HG03439 (cell line): ENCODE results near the gene SLC18A2.
"Not testable (repeated sequence)": the region's sequence is repeated elsewhere in the genome, so short reads cannot be mapped to it uniquely, and the experiment has no call there.

Experiments used
- ATAC-seq: cut with Tn5 transposase; IDR thresholded peaks from one replicate; pipeline ENCODE4 v1.9.1; 2021; ENCODE audit warnings: mild to moderate bottlenecking, moderate library complexity; ENCODE audit not compliant: unreplicated experiment

Gene SLC18A2

DNA sequence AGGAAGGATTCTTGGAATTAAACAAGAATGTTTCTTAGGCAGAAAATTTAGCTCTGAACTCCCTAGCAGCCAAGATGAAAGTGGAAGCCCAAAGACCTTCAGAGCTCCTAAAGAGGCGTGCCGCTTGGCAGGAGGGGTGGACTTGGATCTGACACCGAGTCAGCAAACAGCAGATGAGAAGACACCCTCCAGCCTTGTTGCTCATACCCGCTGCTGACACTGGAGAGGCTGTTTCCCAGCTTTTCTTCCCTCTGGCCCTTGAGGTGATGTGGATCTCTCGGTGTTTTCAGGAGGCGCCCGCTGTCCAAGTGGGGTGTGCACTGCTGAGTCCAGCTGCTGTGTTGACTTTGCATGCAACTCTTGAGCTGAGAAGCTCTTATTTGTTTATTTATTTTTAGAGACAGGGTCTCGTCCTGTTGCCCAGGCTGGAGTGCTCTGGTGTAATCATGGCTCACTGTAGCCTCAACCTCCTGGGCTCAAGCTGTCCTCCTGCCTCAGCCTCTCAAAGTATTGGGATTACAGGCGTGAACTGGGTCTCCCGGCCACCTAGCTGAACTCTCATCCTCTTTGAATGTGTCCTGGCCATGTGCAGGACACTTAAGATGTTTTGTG lies 21.5 kb downstream of the SLC18A2 start:
- no peak for ATAC-seq

DNA sequence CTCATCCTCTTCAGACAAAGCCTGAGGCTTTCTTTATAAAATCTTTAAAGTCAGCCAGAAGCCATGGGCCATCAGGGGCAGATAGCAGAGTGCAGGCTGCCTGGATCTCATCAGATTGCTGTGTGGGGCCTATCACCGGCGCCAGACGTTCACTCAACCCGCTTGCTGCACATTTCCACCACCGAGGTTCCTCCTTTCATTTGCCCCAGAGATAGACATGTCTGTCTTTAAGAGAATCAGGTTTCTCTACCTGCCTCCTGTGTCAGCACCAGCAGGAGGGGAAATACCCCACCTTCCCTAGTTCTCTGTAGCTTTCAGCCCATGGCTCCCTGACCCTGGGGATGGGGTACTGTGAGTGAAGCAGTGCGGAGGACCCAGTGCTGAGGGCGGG lies 22.0 kb downstream of the SLC18A2 start:
- no peak for ATAC-seq

- no peak for ATAC-seq
These were observed 23.9 kb downstream of the SLC18A2 start for GRCh38 chr10:117264782-117265181.

GRCh38 chr10:117266400-117266799 lies 25.5 kb downstream of the SLC18A2 start:
- no peak for ATAC-seq

DNA sequence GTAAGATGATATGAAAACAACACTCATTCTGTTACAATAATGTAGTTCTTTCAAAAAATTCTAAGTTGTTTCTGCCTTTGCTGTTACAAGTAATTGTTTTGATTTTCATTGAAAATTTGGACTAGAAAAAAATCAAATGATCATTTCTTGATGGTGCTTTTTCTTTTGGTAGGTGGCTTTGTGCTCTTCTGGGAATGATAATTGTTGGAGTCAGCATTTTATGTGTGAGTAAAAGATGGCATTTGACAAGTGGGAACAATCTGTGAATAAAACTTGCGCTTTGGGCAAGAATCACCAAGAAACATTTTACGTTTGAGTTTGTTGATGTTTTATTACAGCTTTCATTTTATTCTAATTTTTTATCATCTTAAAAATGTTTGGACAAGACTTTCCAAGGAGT lies 25.9 kb downstream of the SLC18A2 start:
- no peak for ATAC-seq

GRCh38 chr10:117268258-117268657 lies 27.3 kb downstream of the SLC18A2 start:
- no peak for ATAC-seq

GRCh38 chr10:117268907-117269306 lies 28.0 kb downstream of the SLC18A2 start:
- no peak for ATAC-seq

GRCh38 chr10:117271427-117271826 lies 30.5 kb downstream of the SLC18A2 start:
- ATAC-seq: no peak

DNA sequence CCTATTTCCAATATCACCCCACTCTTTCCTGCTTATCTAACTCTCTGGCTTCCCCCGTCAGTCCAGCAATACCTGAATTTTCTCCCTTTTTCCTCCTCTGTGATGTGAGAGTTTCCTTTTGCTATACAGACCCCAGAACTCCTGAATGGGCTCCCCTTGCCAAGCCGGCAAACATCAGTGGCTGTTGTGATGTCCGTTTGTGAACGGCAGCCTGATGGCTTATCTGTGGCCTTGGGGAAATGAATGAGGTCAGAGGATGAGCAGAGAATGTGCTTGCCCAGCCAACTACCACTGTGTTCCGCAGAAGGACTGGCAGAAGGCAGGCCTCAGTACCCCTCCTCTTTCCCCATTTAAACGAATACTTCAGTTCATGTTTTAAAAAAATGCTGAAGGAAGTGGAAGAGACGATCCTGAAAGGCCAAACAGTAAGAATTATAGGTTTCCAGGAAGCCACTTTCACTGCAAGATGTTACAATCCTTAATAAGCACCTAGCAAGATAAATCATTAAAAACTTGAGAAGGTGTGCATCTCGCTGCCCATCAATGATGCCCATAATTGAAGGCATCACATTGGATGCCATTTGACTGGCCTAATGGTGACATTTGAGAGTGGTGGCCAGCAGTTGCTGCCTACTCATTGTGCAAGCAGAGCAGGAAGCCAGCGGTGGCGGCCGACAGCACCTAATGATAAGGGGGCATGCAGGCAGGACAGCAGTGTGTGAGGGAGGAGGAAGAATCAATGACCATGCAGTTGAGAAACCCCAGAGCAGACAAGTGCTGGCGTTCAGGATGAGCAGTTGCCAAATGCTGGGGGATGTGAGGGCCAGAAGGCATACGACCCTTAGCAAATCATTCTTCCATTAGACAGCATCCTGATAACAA lies 31.5 kb downstream of the SLC18A2 start:
- ATAC-seq: no peak

DNA sequence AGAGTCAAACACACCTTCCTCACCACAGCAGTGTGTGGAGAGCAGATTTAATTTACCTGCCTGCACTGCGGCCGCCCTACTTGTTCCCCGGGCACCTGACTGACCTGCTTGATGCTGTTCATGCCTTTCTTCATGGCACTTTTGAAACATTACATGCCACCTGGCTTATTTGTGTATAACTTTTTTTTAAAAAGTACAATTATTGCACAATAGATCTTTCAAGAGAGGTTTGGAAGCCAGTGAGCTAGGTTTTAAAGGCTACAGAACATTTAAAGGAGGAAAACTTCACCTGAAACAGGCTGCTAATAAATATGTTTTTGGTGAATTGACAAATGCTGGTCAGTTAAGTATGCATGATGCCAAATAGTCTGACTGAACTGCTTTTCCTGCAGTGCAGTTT lies 33.1 kb downstream of the SLC18A2 start:
- ATAC-seq: no peak

DNA sequence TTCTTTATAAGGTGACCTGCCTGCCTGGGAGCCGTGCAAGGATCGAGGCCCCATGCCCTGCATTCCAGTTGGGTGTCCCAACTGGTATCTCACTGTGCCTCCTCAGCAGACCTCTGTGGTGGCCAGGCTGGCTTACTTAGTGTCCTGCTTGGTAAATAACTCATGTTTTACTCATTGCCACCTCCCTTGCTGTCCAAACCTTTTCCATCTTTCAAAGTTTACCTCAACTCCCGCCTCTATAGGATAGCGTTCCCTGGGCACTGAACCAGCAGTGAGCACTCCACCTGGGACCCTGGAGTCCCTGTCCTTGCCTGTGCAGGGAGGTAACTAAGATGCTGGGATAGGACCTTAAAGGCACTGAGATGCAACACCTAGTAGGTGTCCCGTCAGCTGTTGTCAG lies 33.6 kb downstream of the SLC18A2 start:
- ATAC-seq: no peak

DNA sequence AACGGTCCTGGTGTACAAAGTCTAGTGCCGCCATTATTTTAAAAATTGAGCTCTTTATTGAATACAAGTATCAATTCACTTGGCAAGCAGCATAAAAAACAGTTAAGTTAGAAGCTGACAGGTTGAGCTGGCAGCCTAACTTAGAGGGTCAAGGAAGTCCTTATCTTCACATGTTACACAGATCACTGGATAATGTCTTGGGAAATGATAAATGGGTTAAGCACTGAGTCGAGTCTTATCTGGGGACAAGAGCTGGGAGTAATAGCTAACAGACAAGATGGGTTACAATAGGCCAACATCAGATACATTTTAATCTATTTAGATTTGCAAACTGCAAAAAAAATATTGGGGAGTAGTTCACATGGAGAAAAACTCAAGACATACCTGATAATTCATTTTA lies 34.2 kb downstream of the SLC18A2 start:
- no peak for ATAC-seq

- no peak for ATAC-seq
These were observed 36.8 kb downstream of the SLC18A2 start for GRCh38 chr10:117277675-117278074.

DNA sequence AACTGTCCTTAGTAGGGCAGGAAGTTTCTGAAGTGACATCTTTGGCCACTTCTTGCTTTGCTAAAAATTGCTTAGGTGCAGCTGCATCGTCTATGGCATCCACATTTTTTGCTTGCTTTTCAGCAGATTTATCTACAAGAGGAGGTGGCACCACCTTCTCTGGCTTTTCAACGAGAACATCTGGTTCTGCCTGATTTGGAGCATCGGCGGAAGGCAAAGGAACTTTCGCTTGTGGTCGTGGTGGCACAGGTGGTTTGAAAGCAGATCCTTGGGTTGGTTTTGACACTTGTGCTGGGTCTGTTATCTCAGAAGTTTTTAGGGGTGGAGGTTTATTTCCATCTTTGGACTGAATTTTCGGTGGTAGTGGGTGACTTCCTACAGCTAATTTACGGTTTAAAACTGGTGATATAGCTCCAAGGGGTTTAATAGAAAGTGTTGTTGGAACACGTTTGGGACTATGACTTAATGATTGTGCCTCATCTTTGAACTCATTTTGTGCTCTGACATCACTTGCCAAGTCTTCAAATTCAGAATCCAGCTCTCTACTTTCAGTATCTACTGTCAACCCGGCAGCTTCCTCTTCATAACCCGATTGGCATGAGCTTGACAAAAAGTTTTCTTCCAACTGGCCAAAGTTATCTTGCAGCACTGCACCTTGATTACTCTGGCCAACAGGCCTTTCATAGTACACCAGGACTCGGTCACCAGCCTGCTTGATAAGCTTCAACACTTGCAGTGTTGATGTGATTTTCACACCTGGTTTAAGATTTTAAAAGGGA lies 44.0 kb downstream of the SLC18A2 start:
- ATAC-seq: no peak

GRCh38 chr10:117290872-117291271 lies 50.0 kb downstream of the SLC18A2 start:
- not testable (repeated sequence) for ATAC-seq

DNA sequence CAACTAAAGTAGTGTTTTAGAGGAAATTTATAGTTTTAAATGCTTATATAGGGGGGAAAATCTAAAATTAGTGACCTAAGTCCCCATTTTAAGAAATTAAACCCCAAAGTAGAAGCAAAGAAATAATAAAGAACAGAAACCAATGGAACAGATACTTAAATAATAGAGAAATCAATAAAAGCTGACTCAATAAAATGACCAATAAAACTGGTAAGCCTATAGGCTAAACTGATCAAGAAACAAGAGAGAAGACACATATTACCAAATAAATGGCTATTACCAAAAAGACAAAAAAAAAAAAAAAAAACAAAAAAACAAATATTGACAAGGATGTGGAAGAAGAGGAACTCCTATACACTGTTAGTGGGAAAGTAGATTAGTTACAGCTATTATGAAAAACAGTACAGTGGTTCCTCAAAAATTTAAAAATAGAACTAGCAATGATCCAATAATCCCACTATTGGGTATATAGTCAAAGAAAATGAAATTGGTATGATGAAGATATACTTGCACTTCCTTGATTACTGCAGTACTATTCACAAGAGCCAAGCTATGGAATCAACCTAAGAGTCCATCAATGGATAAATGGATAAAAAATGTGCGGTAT lies 53.2 kb downstream of the SLC18A2 start:
- ATAC-seq: no peak

GRCh38 chr10:117294735-117295134 lies 53.8 kb downstream of the SLC18A2 start:
- no peak for ATAC-seq

- ATAC-seq: no peak
These were observed 57.3 kb downstream of the SLC18A2 start for GRCh38 chr10:117298219-117298618.

DNA sequence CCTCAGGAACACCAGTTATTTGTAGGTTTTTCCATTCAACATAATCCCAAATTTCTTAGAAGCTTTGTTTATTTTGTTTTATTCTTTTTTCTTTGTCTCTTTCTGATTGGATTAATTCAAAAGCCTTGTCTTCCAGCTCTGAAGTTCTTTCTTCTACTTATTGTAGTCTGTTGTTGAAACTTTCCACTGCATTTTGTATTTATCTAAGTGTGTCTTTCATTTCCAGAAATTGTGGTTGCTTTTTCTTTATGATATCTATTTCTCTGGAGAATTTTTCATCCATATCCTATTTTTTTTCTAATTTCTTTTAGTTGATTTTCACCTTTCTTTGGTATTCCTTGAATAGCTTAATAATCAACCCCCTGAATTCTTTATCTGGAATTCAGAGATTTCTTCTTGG lies 58.5 kb downstream of the SLC18A2 start:
- no peak for ATAC-seq

DNA sequence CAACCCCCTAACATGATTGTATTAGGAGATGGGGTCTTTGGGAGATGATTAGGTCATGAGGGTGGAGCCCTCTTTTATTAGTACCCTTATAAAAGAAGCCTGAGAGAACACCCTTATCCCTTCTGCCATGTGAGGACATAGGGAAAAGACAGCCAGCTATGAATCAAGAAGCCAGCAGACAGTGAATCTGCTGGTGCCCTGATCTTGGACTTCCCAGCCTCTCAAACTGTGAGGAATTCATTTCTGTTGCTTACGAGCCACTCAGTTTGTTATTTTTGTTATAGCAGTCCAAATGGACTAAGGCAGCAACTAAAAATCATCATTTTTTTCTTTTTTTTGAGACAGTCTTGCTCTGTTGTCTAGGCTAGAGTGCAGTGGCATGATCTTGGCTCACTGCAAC lies 59.8 kb downstream of the SLC18A2 start:
- no peak for ATAC-seq

DNA sequence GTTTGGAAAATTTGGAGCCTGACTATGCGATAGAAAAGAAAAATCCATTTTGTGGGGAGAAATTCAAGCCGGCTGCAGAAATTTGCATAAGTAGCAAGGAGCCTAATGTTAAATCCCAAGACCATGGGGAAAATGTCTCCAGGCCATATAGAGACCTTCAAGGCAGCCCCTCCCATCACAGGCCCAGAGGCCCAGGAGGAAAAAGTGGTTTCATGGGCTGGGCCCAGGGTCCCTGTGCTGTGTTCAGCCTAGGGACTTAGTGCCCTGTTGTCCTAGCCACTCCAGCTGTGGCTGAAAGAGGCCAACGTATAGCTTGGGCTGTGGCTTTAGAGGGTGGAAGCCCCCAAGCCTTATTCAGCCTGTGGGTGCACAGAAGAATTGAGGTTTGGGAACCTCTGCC lies 62.5 kb downstream of the SLC18A2 start:
- not testable (repeated sequence) for ATAC-seq
